Activated gamma-delta T cell treated with Interleukin-2 at 50 U/mL for 16 hours (primary cell): Measurements from ENCODE around the gene KRTAP5-6.

ENCODE experiments used
- DNase-seq: peaks from one replicate; pipeline ENCODE4 v3.0.0-alpha.2; 2020

KRTAP5-6 gene

GRCh38 chr11:1734641-1735081 lies 37.7 kb downstream of the KRTAP5-6 start:
- DNase-seq = no peak

GRCh38 chr11:1735271-1735670 lies 38.3 kb downstream of the KRTAP5-6 start:
- DNase-seq = no peak

GRCh38 chr11:1736447-1736992 lies 39.5 kb downstream of the KRTAP5-6 start:
- DNase-seq = no peak

- no peak for DNase-seq
Measured at GRCh38 chr11:1737080-1737757, 40.2 kb downstream of the KRTAP5-6 start.

- DNase-seq = no peak
Measured at GRCh38 chr11:1738380-1738779, 41.4 kb downstream of the KRTAP5-6 start.

- DNase-seq = no peak
Measured at GRCh38 chr11:1739576-1739975, 42.6 kb downstream of the KRTAP5-6 start.

GRCh38 chr11:1740786-1741530 lies 44.0 kb downstream of the KRTAP5-6 start:
- DNase-seq = no peak

GRCh38 chr11:1741741-1742140 lies 44.7 kb downstream of the KRTAP5-6 start:
- DNase-seq = no peak

GRCh38 chr11:1742371-1742770 lies 45.4 kb downstream of the KRTAP5-6 start:
- DNase-seq = no peak

- no peak for DNase-seq
Measured at GRCh38 chr11:1742869-1743584, 46.0 kb downstream of the KRTAP5-6 start.

- no peak for DNase-seq
Measured at GRCh38 chr11:1743585-1744136, 46.7 kb downstream of the KRTAP5-6 start.

- DNase-seq = no peak
Measured at GRCh38 chr11:1744137-1744886, 47.3 kb downstream of the KRTAP5-6 start.

GRCh38 chr11:1744891-1745700 lies 48.1 kb downstream of the KRTAP5-6 start:
- no peak for DNase-seq

GRCh38 chr11:1745701-1746320 lies 48.8 kb downstream of the KRTAP5-6 start:
- no peak for DNase-seq

- no peak for DNase-seq
Measured at GRCh38 chr11:1746511-1746931, 49.5 kb downstream of the KRTAP5-6 start.

GRCh38 chr11:1746956-1747752 lies 50.2 kb downstream of the KRTAP5-6 start:
- DNase-seq = no peak
